NCI-H526 treated with DMSO at 0.1 percent for 48 hours (cell line): Measurements from ENCODE around the gene HRNR.

ENCODE experiments used
- DNase-seq: peaks from one replicate; lab custom pipeline; 2025; lab: John Stamatoyannopoulos, UW

The HRNR gene

DNA sequence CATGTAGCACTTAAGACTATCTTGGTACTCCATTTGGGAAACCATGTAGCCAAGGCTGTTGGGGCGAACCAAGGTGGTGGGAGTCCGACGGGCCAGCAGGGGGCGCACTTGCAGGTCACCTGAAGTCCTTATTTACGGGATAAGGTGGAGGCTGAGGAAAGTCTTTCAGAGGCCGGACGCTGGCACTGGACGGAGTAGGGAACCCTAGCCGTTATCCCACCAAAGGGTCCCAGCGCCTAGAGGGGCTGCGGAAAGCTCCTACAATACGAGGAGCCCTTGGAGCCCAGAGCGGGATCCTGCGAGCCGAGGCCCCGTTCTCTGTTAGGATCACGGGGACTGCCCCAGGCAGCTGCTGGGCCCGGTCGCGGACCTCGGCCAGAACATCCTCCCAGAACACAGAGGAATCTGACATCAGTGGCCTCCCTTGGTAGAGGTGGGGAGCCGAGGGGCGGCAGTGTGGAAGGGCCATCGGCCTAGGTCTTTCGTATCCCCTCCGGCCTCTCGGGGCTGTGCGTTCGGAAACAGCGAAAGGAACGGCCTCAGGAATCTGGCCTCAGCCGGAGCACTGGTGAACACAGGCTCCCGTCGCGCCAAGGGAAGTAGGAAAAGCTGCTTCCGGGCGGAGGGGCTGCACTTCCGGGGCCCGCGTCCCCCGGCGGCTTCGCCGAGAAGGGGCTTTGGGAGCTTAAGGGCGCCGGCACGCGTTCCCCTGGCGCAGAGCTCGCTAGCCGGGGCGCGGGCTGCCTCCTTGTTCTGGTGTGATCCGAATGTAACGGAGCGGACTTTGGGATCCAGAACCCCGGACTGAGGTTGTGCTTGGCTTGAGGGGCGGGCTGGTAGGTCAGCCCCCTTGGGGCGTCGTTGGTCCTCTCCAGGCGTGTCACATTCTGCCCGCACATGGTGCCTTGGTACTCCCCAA is 35.1 kb downstream of the HRNR start:
- no peak for DNase-seq

DNA sequence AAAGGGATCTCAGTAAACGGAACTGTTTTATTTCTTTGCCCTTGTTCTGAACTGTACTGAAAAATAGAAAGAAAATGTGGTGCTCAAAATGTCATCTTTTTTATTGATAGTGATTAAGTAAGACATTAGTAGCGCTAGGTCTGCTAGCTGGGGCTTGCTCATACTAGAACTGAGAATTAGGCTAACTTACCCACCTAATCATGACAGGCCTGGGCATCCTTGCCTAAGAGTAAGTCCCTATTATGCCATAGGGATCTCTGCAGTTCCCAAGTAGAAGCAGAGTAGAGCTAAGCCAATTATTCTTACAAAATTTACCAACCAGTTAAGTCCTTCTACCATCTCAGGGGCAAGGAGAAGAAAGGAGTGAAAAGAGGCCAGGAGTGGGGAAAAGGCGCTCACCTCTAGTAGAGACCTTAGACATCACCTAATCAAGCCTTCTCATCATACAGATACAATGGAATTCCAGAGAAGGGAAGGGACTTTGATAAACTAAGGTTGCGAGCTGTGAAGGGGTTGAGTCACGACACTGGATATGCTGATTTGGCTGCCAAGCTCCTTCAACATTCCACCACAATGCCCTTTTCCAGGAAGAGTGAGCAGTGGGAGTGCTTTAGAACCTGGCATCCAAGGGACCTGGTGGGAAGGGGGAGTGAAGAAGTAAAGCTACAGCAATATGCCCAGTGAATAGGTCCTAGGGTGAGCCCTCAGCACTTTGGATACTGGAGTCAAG is 37.3 kb downstream of the HRNR start:
- no peak for DNase-seq

DNA sequence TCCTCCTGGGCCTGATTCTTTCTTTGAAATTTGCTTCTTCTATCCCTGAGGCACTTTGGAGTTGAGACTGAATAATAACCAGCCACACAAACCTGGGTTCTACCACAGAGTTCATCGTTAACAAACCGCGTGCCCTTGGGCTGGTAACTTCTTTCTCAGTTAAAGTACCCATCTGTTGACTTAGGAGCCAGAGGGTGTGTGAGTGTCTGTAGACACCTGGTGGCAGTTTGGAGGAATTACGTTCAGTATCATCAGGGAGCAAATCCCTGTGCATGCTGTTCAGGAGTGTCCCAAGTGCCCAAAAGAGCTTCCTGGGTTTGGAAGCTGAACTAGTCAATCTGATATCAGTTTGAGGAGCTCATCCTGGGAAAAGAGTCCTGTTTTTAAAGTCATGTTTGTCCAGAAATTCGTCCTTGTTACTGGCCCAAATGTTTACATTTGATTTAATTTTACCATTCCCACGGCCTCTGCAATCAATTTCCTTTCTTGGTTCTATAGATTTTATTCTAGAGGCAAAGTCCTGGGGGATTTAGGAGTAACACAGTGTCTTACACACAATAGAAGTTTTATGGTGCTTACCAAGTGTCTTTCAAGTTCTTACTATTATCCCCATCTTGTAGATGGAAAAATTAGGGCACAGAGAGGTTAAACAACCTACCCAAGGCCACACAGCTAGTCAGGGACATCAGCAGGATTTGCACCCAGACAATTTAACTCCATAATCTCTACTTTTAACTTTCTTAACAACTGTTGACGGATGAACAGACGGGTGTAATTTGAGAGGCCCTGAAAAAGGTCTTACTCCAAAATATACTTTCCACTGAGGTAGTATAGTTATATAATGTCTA is 38.2 kb downstream of the HRNR start:
- DNase-seq, result peak; percentile 67

DNA sequence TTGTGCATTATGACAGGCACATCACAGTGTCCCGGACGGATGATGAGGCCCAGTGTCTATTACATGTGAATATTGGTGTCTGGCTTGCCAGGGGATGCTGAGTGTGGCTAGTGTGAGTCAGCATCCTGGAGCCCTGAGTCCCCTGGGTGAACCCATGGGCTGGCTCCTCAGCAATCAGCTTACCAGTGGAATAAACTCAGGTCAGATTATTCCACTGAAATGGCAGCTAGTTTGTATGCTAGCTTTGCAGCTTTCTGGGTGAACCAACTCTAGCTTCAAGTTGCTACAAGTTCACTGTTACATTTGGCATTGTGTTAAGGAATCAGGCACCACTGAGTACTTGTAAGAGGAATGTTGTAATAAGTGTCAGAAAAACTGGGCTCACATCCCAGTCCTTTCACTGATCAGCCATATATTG is 41.0 kb downstream of the HRNR start:
- DNase-seq, result no peak

DNA sequence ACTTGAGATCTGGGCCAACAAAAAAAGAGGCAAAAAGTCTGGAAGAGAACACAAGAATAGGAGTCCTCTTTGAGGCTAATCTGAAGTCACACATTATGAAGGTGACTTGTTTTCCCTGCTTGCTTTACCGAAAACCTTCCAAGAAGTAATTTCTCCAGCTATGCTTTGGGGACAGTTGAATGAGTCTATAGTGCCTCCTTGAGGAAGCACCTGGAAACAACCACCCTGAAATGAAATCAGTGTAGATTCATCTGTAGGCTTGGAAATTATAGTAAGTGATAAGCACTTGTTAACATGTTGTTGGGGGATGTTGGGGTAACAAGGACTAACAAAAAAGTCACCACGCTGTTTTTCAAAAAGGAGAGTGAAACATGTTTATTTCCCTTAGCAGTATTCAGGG is 41.6 kb downstream of the HRNR start:
- DNase-seq, result no peak

DNA sequence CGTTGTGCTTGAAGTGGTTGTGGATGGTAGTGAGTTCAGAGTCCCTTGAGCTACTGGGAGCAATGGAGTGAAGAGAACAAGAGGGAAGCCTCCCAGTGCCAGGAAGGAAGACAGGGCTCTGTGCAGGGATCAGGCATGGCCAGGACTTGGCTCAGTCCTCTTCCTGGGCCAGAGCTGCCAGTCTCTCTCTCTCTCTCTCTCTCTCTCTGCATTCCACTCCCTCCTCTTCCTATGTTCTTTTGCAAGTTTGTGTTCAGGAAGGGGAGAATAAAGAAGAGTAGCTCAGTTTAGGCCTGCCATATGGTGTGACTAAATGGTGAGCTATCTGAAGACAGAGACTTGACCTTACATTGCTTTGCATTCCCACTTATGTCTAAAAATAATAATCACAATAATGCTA is 44.4 kb downstream of the HRNR start:
- no peak for DNase-seq

DNA sequence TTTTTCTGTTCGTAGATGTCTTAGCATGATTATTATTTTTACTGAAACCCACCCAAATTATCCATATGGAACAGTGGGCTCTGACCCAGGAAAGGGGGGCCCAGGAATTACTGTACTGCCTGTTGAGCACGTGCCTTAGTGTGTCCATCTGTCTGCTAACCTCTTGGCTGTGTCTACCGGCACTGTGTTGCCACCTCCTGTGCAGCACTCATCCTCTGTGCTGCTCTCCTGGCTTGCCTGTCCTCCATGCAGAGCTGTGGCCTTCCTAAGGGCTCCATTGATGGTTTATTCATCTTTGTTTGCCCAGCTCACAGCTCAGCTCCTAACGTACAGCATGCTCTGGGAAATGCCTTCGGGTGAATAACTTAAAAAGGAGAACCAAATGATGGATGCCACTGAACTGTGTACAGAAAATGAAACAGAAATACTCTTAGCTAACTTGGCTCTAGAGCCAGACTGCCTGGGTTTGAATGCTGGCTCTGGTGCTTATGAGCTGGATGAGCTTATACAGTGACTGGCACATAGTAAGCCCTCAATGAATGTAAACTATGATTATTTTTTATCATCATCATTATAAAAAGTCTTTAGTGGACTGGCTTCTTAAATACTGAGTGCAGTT is 53.6 kb downstream of the HRNR start:
- no peak for DNase-seq

DNA sequence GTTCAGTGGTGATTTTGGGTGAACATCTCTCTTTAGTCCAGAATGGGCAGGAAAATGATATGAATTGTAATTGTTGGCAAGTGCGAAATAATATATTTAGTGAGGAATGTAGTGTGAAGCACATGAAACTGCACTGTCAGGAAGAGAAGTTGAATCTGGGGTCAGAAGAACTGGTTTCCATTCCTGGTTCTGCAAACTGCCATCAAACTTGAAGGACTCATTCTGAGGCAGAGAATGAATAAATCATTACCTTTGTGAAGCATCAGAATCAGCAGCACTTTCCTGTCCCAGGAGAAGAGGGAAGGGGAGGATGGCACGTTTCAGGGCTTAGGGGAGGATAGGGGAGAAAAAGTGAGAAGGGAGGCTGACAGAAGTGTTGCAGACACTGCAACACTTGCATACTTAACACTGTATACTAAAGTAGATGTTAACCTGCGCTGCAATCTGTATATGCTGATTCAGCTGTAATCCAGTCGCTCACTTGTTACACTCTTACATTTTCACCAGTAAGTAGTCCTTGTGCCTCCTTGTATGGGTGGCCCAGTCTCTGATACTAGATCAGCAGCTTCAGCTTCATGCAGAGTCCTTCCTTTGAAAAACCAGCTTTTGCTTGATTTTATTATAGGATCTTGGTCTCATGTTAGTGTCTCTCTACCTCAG is 54.5 kb downstream of the HRNR start:
- DNase-seq, result no peak

DNA sequence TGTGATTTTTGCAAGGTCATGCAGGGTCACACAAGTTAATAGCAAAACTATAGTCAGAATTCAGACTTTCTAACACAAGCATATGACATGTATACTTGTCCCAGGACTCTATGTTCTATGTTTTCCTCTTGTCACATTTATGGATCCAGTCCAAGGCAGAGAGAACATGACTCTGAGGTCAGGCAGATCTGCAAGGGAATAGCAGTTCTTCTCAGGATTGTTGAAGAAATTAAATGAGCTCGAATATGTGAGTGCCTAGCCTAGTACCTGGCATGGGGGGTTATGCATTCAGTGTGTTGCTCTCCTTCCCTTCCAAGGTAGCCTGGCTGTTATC is 55.5 kb downstream of the HRNR start:
- no peak for DNase-seq

DNA sequence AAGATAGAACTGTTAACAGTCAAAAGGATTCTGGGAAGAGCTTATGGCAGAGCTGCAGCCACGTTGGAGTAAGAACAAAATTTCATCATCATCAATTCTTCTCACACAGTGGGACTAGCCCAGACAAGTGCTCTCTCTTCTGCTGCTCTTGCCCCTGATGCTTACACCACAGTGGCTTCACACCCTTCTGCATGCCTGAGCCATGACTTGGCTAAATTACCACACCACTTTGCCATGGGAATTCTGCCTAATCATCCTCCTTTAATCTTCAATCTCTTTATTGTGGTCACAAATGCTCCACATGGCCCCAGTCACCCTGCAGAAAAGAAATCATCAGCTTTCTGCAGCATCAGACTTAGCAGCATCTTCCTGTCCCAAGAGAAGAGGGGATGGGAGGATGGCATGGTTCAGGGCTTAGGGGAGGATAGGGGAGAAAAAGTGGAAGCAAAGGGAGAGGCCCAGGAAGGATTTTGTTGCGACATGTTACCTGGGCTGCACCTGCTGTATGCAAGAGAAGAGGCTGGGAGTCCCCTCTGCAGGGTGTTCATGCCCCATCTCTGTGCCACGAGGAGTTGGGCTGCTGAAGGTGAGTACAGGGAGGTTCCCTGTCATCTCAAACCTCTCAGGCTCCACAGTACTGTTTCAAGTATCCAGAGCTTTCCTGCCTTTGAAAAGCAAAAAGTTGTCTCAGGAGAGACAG is 56.0 kb downstream of the HRNR start:
- DNase-seq, result no peak

DNA sequence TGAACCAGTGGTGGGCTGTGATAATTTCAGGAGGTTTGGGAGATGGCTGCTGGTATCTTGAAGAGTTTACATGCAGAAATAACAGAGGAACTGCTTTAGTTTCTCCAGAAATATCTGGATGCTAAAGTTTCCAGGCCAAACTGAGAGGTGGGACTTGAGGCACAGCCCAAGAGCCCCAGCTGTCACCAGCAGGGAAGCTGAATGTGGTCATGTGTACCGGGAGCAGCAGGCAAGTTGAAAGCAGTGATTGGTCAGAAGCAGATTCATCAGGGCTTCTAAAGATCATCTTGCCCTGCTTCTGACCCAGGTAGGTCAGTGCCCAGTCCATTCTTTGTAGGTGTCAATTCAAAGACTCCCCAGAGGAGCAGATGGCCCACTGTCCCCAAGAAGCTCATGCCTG is 57.0 kb downstream of the HRNR start:
- no peak for DNase-seq

DNA sequence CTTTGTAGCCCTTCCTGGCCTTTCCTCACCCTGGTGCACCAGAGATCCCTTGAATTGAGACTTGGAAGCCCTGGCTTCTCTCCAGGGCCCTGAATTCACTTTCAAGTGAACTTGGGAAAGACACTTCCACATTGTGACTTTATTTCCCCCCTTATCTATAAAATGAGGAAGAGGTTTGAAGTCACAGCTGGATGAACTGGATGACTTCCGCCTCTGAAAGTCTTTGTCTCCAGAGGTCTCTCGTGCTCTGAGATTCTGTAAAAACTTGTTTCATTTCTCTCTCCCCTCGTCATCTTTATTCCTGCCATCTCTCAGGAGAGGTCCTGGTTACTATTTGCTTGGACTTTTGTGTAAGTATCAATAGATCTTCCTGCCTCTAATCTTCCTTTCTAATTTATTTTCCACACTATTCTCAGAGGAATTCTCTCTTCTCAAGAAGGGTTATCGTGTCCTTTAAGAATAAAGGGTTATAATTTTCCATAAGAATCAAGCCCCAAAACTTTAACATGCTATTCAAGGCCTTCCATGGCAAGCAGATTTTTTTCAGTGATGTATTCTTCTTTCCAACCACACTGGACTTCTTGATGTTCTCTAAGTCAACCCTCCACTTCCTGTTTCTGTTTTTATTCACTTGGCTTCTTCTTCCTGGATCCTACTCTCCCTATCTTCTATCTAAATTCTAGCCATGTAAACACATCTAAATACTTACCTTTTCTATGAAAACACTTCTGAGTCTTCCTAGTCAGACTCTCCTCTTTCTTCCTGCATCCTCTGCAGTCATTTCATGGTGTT is 58.5 kb downstream of the HRNR start:
- DNase-seq, result no peak

DNA sequence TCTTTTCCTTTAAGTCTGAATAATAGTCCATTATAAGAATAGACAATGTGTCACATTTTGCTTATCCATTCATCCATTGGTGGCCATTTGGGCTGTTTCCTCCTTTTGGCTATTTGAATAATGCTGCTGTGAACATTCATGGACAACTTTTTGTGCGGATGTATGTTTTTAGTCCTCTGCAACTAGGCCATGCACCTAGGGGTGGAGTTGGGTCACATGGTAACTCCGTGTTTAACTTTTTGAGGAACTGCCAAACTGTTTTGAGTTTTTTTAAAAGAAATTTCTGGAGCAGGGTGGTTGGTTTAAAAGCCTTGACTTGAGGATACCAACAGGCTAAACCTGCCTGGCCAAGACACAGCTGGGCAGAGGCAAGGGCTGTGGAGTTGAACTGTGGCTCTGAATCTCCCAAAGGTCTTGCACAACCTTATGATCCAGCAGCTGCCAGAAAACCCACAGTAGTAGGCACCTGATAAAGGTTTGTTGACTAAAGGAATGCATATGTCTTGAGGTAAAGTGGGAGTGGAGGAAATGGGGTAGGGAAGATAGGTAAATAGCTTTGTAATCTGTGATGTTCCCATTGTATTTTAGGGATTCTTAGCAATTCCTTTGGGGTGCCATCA is 59.4 kb downstream of the HRNR start:
- no peak for DNase-seq

DNA sequence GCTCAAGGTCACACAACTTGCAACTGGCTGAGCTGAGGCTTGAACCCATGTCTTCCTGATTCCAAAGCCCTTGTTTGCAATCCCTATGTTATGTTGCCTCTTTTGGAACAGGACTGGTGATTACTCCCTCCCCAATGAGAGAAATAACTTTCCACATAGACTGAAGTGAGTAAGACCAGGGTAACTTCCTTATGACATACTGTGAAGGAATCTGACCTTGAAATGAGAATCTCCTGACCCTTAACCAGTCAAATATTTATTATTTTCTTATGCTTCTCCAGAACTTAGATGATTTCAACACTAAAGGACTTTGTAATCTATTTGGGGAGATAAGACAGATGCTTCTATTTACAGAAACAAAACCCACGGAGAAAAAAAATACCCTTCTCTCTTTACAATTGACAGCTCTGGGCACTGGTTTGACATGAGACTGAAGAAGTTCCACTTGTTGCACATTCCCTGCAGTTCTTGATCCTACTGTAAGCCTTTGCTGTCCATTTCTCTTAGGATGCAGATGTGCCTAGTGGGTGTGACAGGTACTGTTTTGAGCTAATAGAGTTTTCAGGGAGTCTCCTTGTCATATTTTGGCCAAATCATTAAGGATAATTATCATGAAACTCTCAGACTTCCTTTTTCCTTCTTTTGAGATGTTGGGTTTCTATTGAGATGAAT is 61.1 kb downstream of the HRNR start:
- DNase-seq, result no peak
